Loucy (cell line): ENCODE data around the gene OXGR1.

Experiments used
- CTCF ChIP-seq: fragments of 200-600 bp; sonication (generic); conservative IDR thresholded peaks from 2 replicates; pipeline ENCODE4 v1.5.1; 2014; ENCODE audit warnings: mild to moderate bottlenecking, antibody characterized with exemption, low read length
- EZH2phosphoT487 ChIP-seq: fragments of 200-600 bp; IDR thresholded peaks from 2 replicates; pipeline ENCODE4 v1.6.1; 2018; ENCODE audit warnings: antibody characterized with exemption, mild to moderate bottlenecking, moderate library complexity, borderline replicate concordance

DNA sequence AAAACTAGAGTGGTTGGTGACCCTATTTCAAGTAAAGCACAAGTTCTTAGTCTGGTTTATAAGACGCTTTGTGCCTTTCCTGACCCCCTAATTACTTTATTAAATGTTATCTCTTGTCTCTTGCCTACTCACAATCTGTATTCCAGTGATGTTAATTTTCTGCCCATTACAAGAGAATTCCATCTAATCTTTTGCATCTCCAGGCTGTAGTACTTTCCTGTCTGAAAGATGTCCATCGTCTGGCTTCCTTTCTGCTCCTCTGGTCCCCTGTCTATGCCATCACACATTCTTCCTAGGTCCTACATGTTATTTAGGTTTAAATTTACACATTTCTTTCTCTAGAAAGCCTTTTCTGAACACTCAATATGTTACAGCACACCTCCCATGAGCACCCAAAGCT, 25.9 kb upstream of the OXGR1 start:
- TF ChIP-seq CTCF (no peak), EZH2phosphoT487 (no peak)
